ENCODE data around the gene NFE2L2.
A peak's percentile ranks its signal among the peaks of the same experiment; 100 is the strongest.
"Not testable (repeated sequence)": the region's sequence is repeated elsewhere in the genome, so short reads cannot be mapped to it uniquely, and the experiment has no call there.

Gene NFE2L2

GRCh38 chr2:177264693-177265587 lies at the start of gene NFE2L2:
TSS of gene NFE2L2 (minus strand) at chr2:177264727. CDS start at chr2:177264576, 151 bp downstream.
- DNase-seq (ENCODE audit: low read depth in 1 of 2, low spot score in 1 of 2) = peak; percentile 84 to 98

- DNase-seq (ENCODE audit: low read depth in 1 of 2, low spot score in 1 of 2) = no peak
Observed at GRCh38 chr2:177314194-177314593, 49.7 kb upstream of the NFE2L2 start.

- DNase-seq (ENCODE audit: low read depth in 1 of 2, low spot score in 1 of 2) = no peak
Observed at GRCh38 chr2:177313162-177313781, 48.7 kb upstream of the NFE2L2 start.

GRCh38 chr2:177312562-177312961 lies 48.0 kb upstream of the NFE2L2 start:
- DNase-seq (ENCODE audit: low read depth in 1 of 2, low spot score in 1 of 2) = no peak

GRCh38 chr2:177309672-177310309 lies 45.3 kb upstream of the NFE2L2 start:
- not testable (repeated sequence) for DNase-seq (ENCODE audit: low read depth in 1 of 2, low spot score in 1 of 2)

GRCh38 chr2:177306550-177306949 lies 42.0 kb upstream of the NFE2L2 start:
- no peak for DNase-seq (ENCODE audit: low read depth in 1 of 2, low spot score in 1 of 2)

- DNase-seq (ENCODE audit: low read depth in 1 of 2, low spot score in 1 of 2) = no peak
Observed at GRCh38 chr2:177303939-177304338, 39.4 kb upstream of the NFE2L2 start.

GRCh38 chr2:177302552-177302951 lies 38.0 kb upstream of the NFE2L2 start:
- no peak for DNase-seq (ENCODE audit: low read depth in 1 of 2, low spot score in 1 of 2)

- no peak for DNase-seq (ENCODE audit: low read depth in 1 of 2, low spot score in 1 of 2)
Observed at GRCh38 chr2:177298191-177298590, 33.7 kb upstream of the NFE2L2 start.

- no peak for DNase-seq (ENCODE audit: low read depth in 1 of 2, low spot score in 1 of 2)
Observed at GRCh38 chr2:177296040-177296439, 31.5 kb upstream of the NFE2L2 start.

- no peak for DNase-seq (ENCODE audit: low read depth in 1 of 2, low spot score in 1 of 2)
Observed at GRCh38 chr2:177295484-177295883, 31.0 kb upstream of the NFE2L2 start.

- no peak for DNase-seq (ENCODE audit: low read depth in 1 of 2, low spot score in 1 of 2)
Observed at GRCh38 chr2:177291701-177292100, 27.2 kb upstream of the NFE2L2 start.

GRCh38 chr2:177289824-177290628 lies 25.5 kb upstream of the NFE2L2 start:
- DNase-seq (ENCODE audit: low read depth in 1 of 2, low spot score in 1 of 2) = no peak

GRCh38 chr2:177287814-177288213 lies 23.3 kb upstream of the NFE2L2 start:
- no peak for DNase-seq (ENCODE audit: low read depth in 1 of 2, low spot score in 1 of 2)

- DNase-seq (ENCODE audit: low read depth in 1 of 2, low spot score in 1 of 2) = no peak
Observed at GRCh38 chr2:177285892-177286715, 21.6 kb upstream of the NFE2L2 start.

GRCh38 chr2:177284531-177284930 lies 20.0 kb upstream of the NFE2L2 start:
- no peak for DNase-seq (ENCODE audit: low read depth in 1 of 2, low spot score in 1 of 2)

- no peak for DNase-seq (ENCODE audit: low read depth in 1 of 2, low spot score in 1 of 2)
Observed at GRCh38 chr2:177283906-177284305, 19.4 kb upstream of the NFE2L2 start.

- no peak for DNase-seq (ENCODE audit: low read depth in 1 of 2, low spot score in 1 of 2)
Observed at GRCh38 chr2:177282787-177283572, 18.5 kb upstream of the NFE2L2 start.

- DNase-seq (ENCODE audit: low read depth in 1 of 2, low spot score in 1 of 2) = no peak
Observed at GRCh38 chr2:177282181-177282641, 17.7 kb upstream of the NFE2L2 start.
